OCI-LY7 (cell line): ENCODE measurements around the gene SLC43A2. TPM values are rescaled to one million over a fixed set of nuclear protein-coding genes. Genes with fewer than 3 reads are reported as not detected.

ENCODE experiments used
- BruUV-seq: library from RNA; stranded (reverse); fragments of 400-500 nt; replicated peaks from 2 replicates; lab custom pipeline; 2021; lab: Mats Ljungman, UMichigan
- CTCF ChIA-PET: fragments of 300-600 bp; sonication (Branson Sonifier 250); formaldehyde crosslinking; loops from one replicate; lab custom pipeline; 2022; ENCODE audit warnings: antibody characterized with exemption; ENCODE audit not compliant: unreplicated experiment; lab: Charles Lee
- POLR2A ChIA-PET: fragments of 300-600 bp; sonication (Branson Sonifier 250); formaldehyde crosslinking; loops from one replicate; lab custom pipeline; 2022; ENCODE audit warnings: antibody characterized with exemption; lab: Charles Lee
- DNase-seq: peaks from one replicate; pipeline ENCODE4 v3.0.0-alpha.2; 2015; ENCODE audit warnings: low spot score
- H2AFZ ChIP-seq: fragments of 200-600 bp; sonication (generic), shearing (Covaris generic); 2 replicates; pipeline ENCODE4 v1.6.1; 2014; ENCODE audit warnings: mild to moderate bottlenecking, antibody characterized with exemption, low read length, moderate library complexity
- H3K27ac ChIP-seq: fragments of 200-600 bp; sonication (generic); 2 replicates; pipeline ENCODE4 v1.5.1; 2014; ENCODE audit warnings: mixed run types, low read depth, mild to moderate bottlenecking, moderate library complexity, low read length, inconsistent platforms; ENCODE audit not compliant: poor library complexity, severe bottlenecking
- H3K36me3 ChIP-seq: fragments of 200-600 bp; sonication (generic); 2 replicates; pipeline ENCODE4 v1.6.1; 2014; ENCODE audit warnings: mild to moderate bottlenecking, antibody characterized with exemption, low read length, moderate library complexity, mixed read lengths; ENCODE audit not compliant: insufficient read depth
- H3K4me1 ChIP-seq: fragments of 200-600 bp; sonication (generic); 2 replicates; pipeline ENCODE4 v1.5.1; 2014; ENCODE audit warnings: mild to moderate bottlenecking, low read length; ENCODE audit not compliant: insufficient read depth, poor library complexity, severe bottlenecking
- H3K4me2 ChIP-seq: fragments of 200-600 bp; sonication (generic); 2 replicates; pipeline ENCODE4 v1.6.1; 2014; ENCODE audit warnings: mild to moderate bottlenecking, low read length
- H3K4me3 ChIP-seq: fragments of 200-600 bp; sonication (generic); 2 replicates; pipeline ENCODE4 v1.5.1; 2014; ENCODE audit warnings: mild to moderate bottlenecking, low read depth, low read length; ENCODE audit not compliant: poor library complexity, severe bottlenecking
- H3K79me2 ChIP-seq: fragments of 200-600 bp; sonication (generic); 2 replicates; pipeline ENCODE4 v1.6.1; 2016; ENCODE audit warnings: low read depth, mild to moderate bottlenecking, low read length, moderate library complexity, mixed read lengths; ENCODE audit not compliant: insufficient read depth
- H3K9me2 ChIP-seq: fragments of 200-600 bp; sonication (generic); 2 replicates; pipeline ENCODE4 v1.6.1; 2016; ENCODE audit warnings: mild to moderate bottlenecking, low read length, mixed read lengths; ENCODE audit not compliant: insufficient read depth
- H3K9me3 ChIP-seq: fragments of 200-600 bp; sonication (generic); 2 replicates; pipeline ENCODE4 v1.6.1; 2014; ENCODE audit warnings: mild to moderate bottlenecking, mixed run types, low read length, mixed read lengths
- H4K20me1 ChIP-seq: fragments of 200-600 bp; sonication (generic); 2 replicates; pipeline ENCODE4 v1.6.1; 2014; ENCODE audit warnings: mild to moderate bottlenecking, antibody characterized with exemption, low read length, moderate library complexity, mixed read lengths; ENCODE audit not compliant: insufficient read depth
- CTCF ChIP-seq: fragments of 200-600 bp; sonication (generic); conservative IDR thresholded peaks from 2 replicates; pipeline ENCODE4 v1.5.1; 2014; ENCODE audit warnings: mild to moderate bottlenecking, antibody characterized with exemption, low read length, moderate library complexity, mixed read lengths
- EZH2phosphoT487 ChIP-seq: fragments of 200-600 bp; sonication (generic); IDR thresholded peaks from 2 replicates; pipeline ENCODE4 v1.6.1; 2018; ENCODE audit warnings: low read depth, borderline replicate concordance, mild to moderate bottlenecking, mixed run types, antibody characterized with exemption, low read length, moderate library complexity, mixed read lengths
- intact Hi-C: fragments of 100-400 bp; cut with micrococcal nuclease; formaldehyde crosslinking; loops from one replicate; pipeline ENCODE4 v1.10.0; 2022; ENCODE audit not compliant: unreplicated experiment
- total RNA-seq, 2 experiments: library from RNA; depleted of rRNA in 1 of 2; stranded (reverse); fragments of >200 nt in 1 of 2; shearing (Covaris generic) in 1 of 2; gene quantifications; 2 replicates each; pipeline ENCODE4 v1.2.3, GENCODE V29; 2014 to 2022

Gene SLC43A2
- total RNA-seq, 2 experiments from 2014 or later, result 9.2 to 17.1 TPM

DNA sequence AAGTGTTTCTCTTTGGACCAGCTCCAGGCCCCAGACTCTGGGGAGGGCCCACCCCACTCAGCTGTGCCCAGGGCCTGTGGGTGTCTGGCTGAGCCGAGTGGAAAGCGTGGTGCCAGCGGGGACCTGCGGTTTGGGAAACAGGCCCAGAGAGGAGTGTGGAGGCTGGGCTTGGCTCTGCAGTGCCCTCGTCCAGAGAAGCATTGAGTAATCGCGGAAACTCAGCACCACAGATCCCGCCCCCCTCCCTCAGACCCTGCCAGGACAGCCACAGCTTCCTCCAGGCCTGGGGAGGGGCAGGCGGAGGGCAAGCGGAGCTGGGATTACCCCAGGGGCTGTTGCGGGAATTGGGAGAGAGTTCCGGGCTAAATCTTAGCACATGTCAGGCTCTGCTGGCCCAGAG, 51.5 kb downstream of the SLC43A2 start:
- Histone ChIP-seq H3K9me2 (no peaks in the 10 kb centered on the region), H3K36me3 (no peaks in the 10 kb centered on the region), H3K4me1 (peaks cover 22% of the 10 kb centered on the region), H3K9me3 (no peaks in the 10 kb centered on the region), H3K79me2 (no peaks in the 10 kb centered on the region), H4K20me1 (no peaks in the 10 kb centered on the region), H3K4me2 (no peak overlapping the region), H3K27ac (no peak overlapping the region), H3K4me3 (no peak overlapping the region), H2AFZ (no peak overlapping the region)
- CTCF ChIA-PET, result interaction anchor here (1.8 kb wide), 1 partner anchor 53 kb away, joined by 5 read pairs; no protein-coding TSS in a partner anchor
- intact Hi-C loops, result no loop called here
- BruUV-seq, result no TSS peak
- no peak for TF ChIP-seq CTCF
- no peak for TF ChIP-seq EZH2phosphoT487
- POLR2A ChIA-PET, result interaction anchor here (0.5 kb wide), 1 partner anchor 38 kb away, joined by 4 read pairs; no protein-coding TSS in a partner anchor
- DNase-seq, result no peak

GRCh38 chr17:1576500-1576899, 52.1 kb downstream of the SLC43A2 start:
- POLR2A ChIA-PET, result no interaction called here
- H3K9me2 ChIP-seq, result no peaks in the 10 kb centered on the region

More at GRCh38 chr17:1576500-1576899, 52.1 kb downstream of the SLC43A2 start:
- H2AFZ ChIP-seq, result no peak overlapping the region
- no peak overlapping the region for H3K27ac ChIP-seq
- H3K4me2 ChIP-seq, result no peak overlapping the region
- H3K4me3 ChIP-seq, result no peak overlapping the region
- no peak for TF ChIP-seq EZH2phosphoT487
- TF ChIP-seq CTCF, result no peak
- H3K36me3 ChIP-seq, result no peaks in the 10 kb centered on the region
- no TSS peak for BruUV-seq
- no peaks in the 10 kb centered on the region for H3K9me3 ChIP-seq
- H3K79me2 ChIP-seq, result no peaks in the 10 kb centered on the region
- DNase-seq, result no peak
- intact Hi-C loops, result no loop called here
- H3K4me1 ChIP-seq, result peaks cover 22% of the 10 kb centered on the region
- CTCF ChIA-PET, result interaction anchor here (1.8 kb wide), 1 partner anchor 53 kb away, joined by 5 read pairs; no protein-coding TSS in a partner anchor
- no peaks in the 10 kb centered on the region for H4K20me1 ChIP-seq
